Chondrocyte (in vitro differentiated cells): ENCODE measurements around the gene CD46. TPM values are rescaled to one million over a fixed set of nuclear protein-coding genes. Genes with fewer than 3 reads are reported as not detected.

Experiments used
- DNase-seq: peaks from one replicate; pipeline ENCODE4 v3.0.0; 2021; ENCODE audit warnings: mixed read lengths, low spot score
- H3K27ac Mint-ChIP-seq: one replicate; pipeline ENCODE4 v1.8.0; 2021; ENCODE audit warnings: mild to moderate bottlenecking, moderate library complexity, mixed read lengths; ENCODE audit not compliant: unreplicated experiment
- H3K27me3 Mint-ChIP-seq: 2 replicates; pipeline ENCODE4 v1.8.0; 2021; ENCODE audit warnings: low read depth, mixed read lengths
- H3K36me3 Mint-ChIP-seq: 2 replicates; pipeline ENCODE4 v1.8.0; 2021; ENCODE audit warnings: low read depth, mixed read lengths
- H3K4me1 Mint-ChIP-seq: 2 replicates; pipeline ENCODE4 v1.8.0; 2021; ENCODE audit warnings: low read depth, mild to moderate bottlenecking, mixed read lengths
- H3K4me3 Mint-ChIP-seq: one replicate; pipeline ENCODE4 v1.8.0; 2021; ENCODE audit warnings: mild to moderate bottlenecking, moderate library complexity, mixed read lengths; ENCODE audit not compliant: unreplicated experiment
- H3K9me3 Mint-ChIP-seq: 2 replicates; pipeline ENCODE4 v1.8.0; 2021; ENCODE audit warnings: low read depth, mixed read lengths
- CTCF ChIP-seq: fragments of 200-600 bp; sonication (generic); IDR thresholded peaks from 2 replicates; pipeline ENCODE4 v1.5.0; 2021; ENCODE audit warnings: antibody characterized with exemption, mild to moderate bottlenecking, moderate library complexity
- total RNA-seq: library from RNA; stranded (reverse); gene quantifications from 3 replicates; pipeline ENCODE4 v1.2.1, GENCODE V29; 2021

CD46 gene
- total RNA-seq, 1 donor from 2014 or later: 96.4 TPM

- no peak overlapping the region for H3K4me3 Mint-ChIP-seq
- H3K9me3 Mint-ChIP-seq: no peaks in the 10 kb centered on the region
- no peak for TF ChIP-seq CTCF
- DNase-seq: no peak
- peaks cover 53% of the 10 kb centered on the region for H3K4me1 Mint-ChIP-seq
- no peaks in the 10 kb centered on the region for H3K36me3 Mint-ChIP-seq
- no peaks in the 10 kb centered on the region for H3K27me3 Mint-ChIP-seq
- no peak overlapping the region for H3K27ac Mint-ChIP-seq
Observed at GRCh38 chr1:207822124-207822601, 70.3 kb downstream of the CD46 start.

- H3K27ac Mint-ChIP-seq: peak overlapping the region; percentile 55
- no peak for TF ChIP-seq CTCF
- H3K4me3 Mint-ChIP-seq: peak overlapping the region; percentile 16
- H3K36me3 Mint-ChIP-seq: no peaks in the 10 kb centered on the region
- no peaks in the 10 kb centered on the region for H3K9me3 Mint-ChIP-seq
- DNase-seq: no peak
- H3K27me3 Mint-ChIP-seq: no peaks in the 10 kb centered on the region
- H3K4me1 Mint-ChIP-seq: peaks cover 51% of the 10 kb centered on the region
Observed at GRCh38 chr1:207822602-207823451, 71.0 kb downstream of the CD46 start.

GRCh38 chr1:207823531-207823879 is 71.7 kb downstream of the CD46 start:
- Mint-ChIP-seq H3K9me3 (no peaks in the 10 kb centered on the region), H3K4me3 (peak overlapping the region; percentile 44), H3K4me1 (peaks cover 47% of the 10 kb centered on the region), H3K27ac (peak overlapping the region; percentile 93), H3K27me3 (no peaks in the 10 kb centered on the region), H3K36me3 (no peaks in the 10 kb centered on the region)
- no peak for DNase-seq
- TF ChIP-seq CTCF: no peak

GRCh38 chr1:207823880-207824566 is 72.2 kb downstream of the CD46 start:
- Mint-ChIP-seq H3K4me3 (peak overlapping the region; percentile 44), H3K27ac (peak overlapping the region; percentile 93), H3K36me3 (no peaks in the 10 kb centered on the region), H3K4me1 (peaks cover 42% of the 10 kb centered on the region), H3K9me3 (no peaks in the 10 kb centered on the region), H3K27me3 (no peaks in the 10 kb centered on the region)
- no peak for DNase-seq
- peak; percentile 74 for TF ChIP-seq CTCF

- H3K4me3 Mint-ChIP-seq: no peak overlapping the region
- DNase-seq: no peak
Observed at GRCh38 chr1:207824691-207825408, 73.0 kb downstream of the CD46 start.

More at GRCh38 chr1:207824691-207825408, 73.0 kb downstream of the CD46 start:
- TF ChIP-seq CTCF: no peak
- Mint-ChIP-seq H3K4me1 (peaks cover 40% of the 10 kb centered on the region), H3K36me3 (no peaks in the 10 kb centered on the region), H3K27me3 (no peaks in the 10 kb centered on the region), H3K9me3 (no peaks in the 10 kb centered on the region), H3K27ac (peak overlapping the region; percentile 59)
